Tibial artery (tissue), 4 donors: ENCODE data around the gene CDK5RAP2.
"Not testable (repeated sequence)": the region's sequence is repeated elsewhere in the genome, so short reads cannot be mapped to it uniquely, and the experiment has no call there.

Source experiments
- DNase-seq, 2 donors: peaks; one replicate each; pipeline ENCODE4 v3.0.0-alpha.2; 2019
- H3K27ac ChIP-seq, 2 donors: fragments of 200-600 bp; sonication (generic) in 1 of 2; 1 replicate in 1 of 2; 2 replicates in 1 of 2; pipeline ENCODE4 v1.5.1; 2018 to 2019; ENCODE audit warnings: mild to moderate bottlenecking in 1 of 2
- H3K27me3 ChIP-seq, 2 donors: fragments of 200-600 bp; sonication (generic) in 1 of 2; one replicate each; pipeline versions ENCODE4 v1.5.1 to v1.6.0; 2016 to 2019
- H3K36me3 ChIP-seq, 3 donors: fragments of 200-600 bp; sonication (generic) in 2 of 3; one replicate each; pipeline ENCODE4 v1.5.1; 2016 to 2019; ENCODE audit warnings: mild to moderate bottlenecking in 2 of 3
- H3K4me1 ChIP-seq, 4 donors: fragments of 200-600 bp; sonication (generic) in 2 of 4; 1 replicate in 3 of 4; 2 replicates in 1 of 4; pipeline ENCODE4 v1.5.1; 2016 to 2019
- H3K4me3 ChIP-seq, 2 donors: fragments of 200-600 bp; sonication (generic) in 1 of 2; 1 replicate in 1 of 2; 2 replicates in 1 of 2; pipeline ENCODE4 v1.5.1; 2018 to 2019; ENCODE audit warnings: mild to moderate bottlenecking in 2 of 2
- H3K9me3 ChIP-seq, 3 donors: fragments of 200-600 bp; sonication (generic) in 1 of 3; one replicate each; pipeline ENCODE4 v1.5.1; 2016 to 2019
- intact Hi-C: fragments of 100-400 bp; cut with DNase I; formaldehyde crosslinking; loops from one replicate; pipeline ENCODE4 v1.15.0; 2023; ENCODE audit warnings: low total_unique reads
- TF ChIP-seq, protein P1 (sequence below), 2 experiments: fragments of 200-600 bp in 1 of 2; fragments of 450-650 bp in 1 of 2; IDR thresholded peaks; one replicate each; pipeline ENCODE4 v1.5.1; 2017 to 2019; ENCODE audit warnings: antibody characterized with exemption in 2 of 2, mild to moderate bottlenecking in 1 of 2, moderate library complexity in 1 of 2

Gene CDK5RAP2

DNA sequence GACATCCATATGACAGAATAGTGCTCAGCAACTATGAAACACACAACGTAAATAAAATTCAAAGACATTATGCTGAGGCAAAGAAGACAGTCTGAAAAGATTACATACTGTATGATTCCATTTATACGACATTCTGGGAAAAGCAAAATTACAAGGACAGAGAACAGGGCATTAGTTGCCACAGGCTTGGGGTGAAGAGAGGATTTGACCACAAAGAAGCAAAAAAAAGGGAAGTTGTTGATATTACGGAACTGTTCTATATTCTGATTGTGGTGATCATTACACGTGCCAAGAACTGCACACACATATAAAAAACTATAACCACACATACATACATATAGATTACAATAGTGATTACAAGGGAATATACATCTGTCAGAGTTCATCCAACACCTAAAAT is 24.1 kb downstream of the CDK5RAP2 start:
- no peaks in the 10 kb centered on the region for H3K27me3 ChIP-seq
- H3K9me3 ChIP-seq, result no peaks in the 10 kb centered on the region
- TF ChIP-seq, protein P1, sequence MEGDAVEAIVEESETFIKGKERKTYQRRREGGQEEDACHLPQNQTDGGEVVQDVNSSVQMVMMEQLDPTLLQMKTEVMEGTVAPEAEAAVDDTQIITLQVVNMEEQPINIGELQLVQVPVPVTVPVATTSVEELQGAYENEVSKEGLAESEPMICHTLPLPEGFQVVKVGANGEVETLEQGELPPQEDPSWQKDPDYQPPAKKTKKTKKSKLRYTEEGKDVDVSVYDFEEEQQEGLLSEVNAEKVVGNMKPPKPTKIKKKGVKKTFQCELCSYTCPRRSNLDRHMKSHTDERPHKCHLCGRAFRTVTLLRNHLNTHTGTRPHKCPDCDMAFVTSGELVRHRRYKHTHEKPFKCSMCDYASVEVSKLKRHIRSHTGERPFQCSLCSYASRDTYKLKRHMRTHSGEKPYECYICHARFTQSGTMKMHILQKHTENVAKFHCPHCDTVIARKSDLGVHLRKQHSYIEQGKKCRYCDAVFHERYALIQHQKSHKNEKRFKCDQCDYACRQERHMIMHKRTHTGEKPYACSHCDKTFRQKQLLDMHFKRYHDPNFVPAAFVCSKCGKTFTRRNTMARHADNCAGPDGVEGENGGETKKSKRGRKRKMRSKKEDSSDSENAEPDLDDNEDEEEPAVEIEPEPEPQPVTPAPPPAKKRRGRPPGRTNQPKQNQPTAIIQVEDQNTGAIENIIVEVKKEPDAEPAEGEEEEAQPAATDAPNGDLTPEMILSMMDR (IDR thresholded peaks at IDR 0.05), result no peak
- H3K4me1 ChIP-seq, result no peaks in the 10 kb centered on the region
- intact Hi-C loops, result no loop called here
- peaks cover 0 to 24% (median 0%) of the 10 kb centered on the region in 3 donors for H3K36me3 ChIP-seq
- H3K27ac ChIP-seq, result no peak overlapping the region
- no peak overlapping the region for H3K4me3 ChIP-seq
- no peak for DNase-seq

GRCh38 chr9:120552210-120552704 is 27.7 kb downstream of the CDK5RAP2 start:
- H3K4me1 ChIP-seq, DNase-seq, H3K4me3 ChIP-seq, H3K27me3 ChIP-seq, H3K27ac ChIP-seq, H3K9me3 ChIP-seq, intact Hi-C loops: not testable (repeated sequence)
- peaks cover 18 to 48% (median 18%) of the 10 kb centered on the region in 3 donors for H3K36me3 ChIP-seq

DNA sequence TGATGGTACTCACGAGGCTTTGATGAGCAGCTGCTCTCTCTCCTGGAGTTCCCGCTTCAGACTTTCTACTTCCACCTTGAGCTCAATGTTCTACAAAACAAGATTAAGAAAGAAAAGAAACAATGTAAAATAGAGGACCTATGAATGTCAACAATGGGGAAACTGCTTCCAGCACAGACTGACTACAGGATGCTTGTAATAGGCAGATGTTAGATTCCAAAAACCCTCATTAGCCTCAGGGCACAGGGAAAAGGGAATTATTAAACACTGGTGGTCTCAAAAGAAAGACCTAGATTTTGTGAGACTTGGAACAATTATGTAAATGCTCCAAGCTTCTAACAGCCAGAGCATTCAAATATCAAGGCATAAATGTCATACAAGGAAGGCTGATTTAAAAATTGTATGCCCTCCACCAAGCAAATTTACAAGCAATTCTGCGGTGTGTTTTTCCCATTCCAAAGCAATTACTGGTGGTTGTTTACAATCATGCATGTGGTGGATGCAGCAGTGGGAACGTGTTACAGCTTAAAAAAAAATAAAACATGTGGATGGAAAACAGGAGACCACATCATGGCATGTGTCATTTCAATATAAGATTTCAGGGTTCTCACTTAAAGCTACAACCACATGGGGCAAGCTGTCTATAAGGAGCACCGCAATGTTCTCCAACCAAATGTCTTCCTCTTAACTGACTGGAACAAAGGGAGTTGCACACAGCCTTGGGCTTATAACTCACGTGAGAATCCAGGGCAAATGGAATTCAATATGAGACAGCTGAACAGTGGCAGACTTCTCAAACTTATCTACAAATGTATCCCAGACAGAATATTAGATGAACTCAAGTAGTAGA is 34.0 kb downstream of the CDK5RAP2 start:
- H3K4me1 ChIP-seq, result no peaks in the 10 kb centered on the region
- peaks cover 46 to 93% (median 67%) of the 10 kb centered on the region in 3 donors for H3K36me3 ChIP-seq
- TF ChIP-seq, protein P1 (IDR thresholded peaks at IDR 0.05), result no peak
- H3K27me3 ChIP-seq, result no peaks in the 10 kb centered on the region
- no peak for DNase-seq
- intact Hi-C loops, result no loop called here
- no peak overlapping the region for H3K4me3 ChIP-seq
- no peak overlapping the region for H3K27ac ChIP-seq
- H3K9me3 ChIP-seq, result no peaks in the 10 kb centered on the region

DNA sequence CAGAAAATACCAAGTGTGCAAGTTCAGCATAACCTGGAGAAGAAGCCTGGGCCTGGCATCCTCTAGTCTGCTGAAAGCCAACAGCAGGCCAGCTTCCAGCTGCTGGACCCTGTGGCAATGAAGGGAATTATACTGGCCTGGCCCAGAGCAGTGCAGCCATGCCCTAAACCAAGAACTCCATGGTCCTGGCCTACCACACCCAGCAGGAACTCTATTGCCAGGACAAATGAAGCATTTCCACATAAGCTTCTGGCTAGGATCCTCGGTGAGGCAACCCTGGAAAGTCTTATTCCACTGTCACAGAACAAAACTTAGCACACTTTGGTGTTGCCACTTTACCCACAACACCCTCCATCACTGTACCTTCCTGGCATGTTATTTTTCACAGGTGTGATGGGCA is 35.5 kb downstream of the CDK5RAP2 start:
- H3K27me3 ChIP-seq, result no peaks in the 10 kb centered on the region
- no peaks in the 10 kb centered on the region for H3K9me3 ChIP-seq
- H3K27ac ChIP-seq, result no peak overlapping the region
- H3K36me3 ChIP-seq, result peaks cover 47 to 96% (median 59%) of the 10 kb centered on the region in 3 donors
- no peak overlapping the region for H3K4me3 ChIP-seq
- no peaks in the 10 kb centered on the region for H3K4me1 ChIP-seq
- DNase-seq, result peak in 1 of 2 donors; percentile 32
- intact Hi-C loops, result no loop called here
- TF ChIP-seq, protein P1 (IDR thresholded peaks at IDR 0.05), result no peak

GRCh38 chr9:120542701-120543490 is 37.1 kb downstream of the CDK5RAP2 start:
- TF ChIP-seq, protein P1 (IDR thresholded peaks at IDR 0.05), result no peak
- H3K27me3 ChIP-seq, result no peaks in the 10 kb centered on the region
- intact Hi-C loops, result no loop called here
- no peak overlapping the region for H3K27ac ChIP-seq
- H3K9me3 ChIP-seq, result no peaks in the 10 kb centered on the region
- no peak for DNase-seq
- H3K4me3 ChIP-seq, result no peak overlapping the region
- peaks cover 51 to 93% (median 68%) of the 10 kb centered on the region in 3 donors for H3K36me3 ChIP-seq
- H3K4me1 ChIP-seq, result peaks cover 0 to 5% (median 0%) of the 10 kb centered on the region in 4 donors

DNA sequence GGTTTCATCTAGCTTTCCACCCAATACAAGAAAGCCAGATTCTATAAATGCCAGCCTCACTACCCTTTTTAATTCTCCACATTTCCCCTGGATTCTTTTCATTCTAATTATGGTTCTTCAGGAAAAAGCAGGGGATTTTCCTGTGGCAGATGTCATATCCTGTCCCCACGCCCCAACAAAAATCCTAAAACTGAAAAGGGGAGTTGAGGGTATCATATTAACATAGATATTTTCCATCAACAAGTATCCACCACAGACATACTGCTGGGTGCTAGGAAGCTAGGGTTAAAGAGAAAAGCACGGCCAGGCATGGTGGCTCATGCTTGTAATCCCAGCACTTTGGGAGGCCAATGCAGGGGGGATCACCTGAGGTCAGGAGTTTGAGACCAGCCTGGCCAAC is 38.0 kb downstream of the CDK5RAP2 start:
- Histone ChIP-seq H3K4me1 (peaks cover 0 to 5% (median 0%) of the 10 kb centered on the region in 4 donors), H3K4me3 (no peak overlapping the region), H3K36me3 (peaks cover 53 to 94% (median 68%) of the 10 kb centered on the region in 3 donors), H3K9me3 (no peaks in the 10 kb centered on the region), H3K27me3 (no peaks in the 10 kb centered on the region), H3K27ac (no peak overlapping the region)
- TF ChIP-seq, protein P1 (IDR thresholded peaks at IDR 0.05), result no peak
- intact Hi-C loops, result no loop called here
- DNase-seq, result no peak
